Activated CD8-positive, alpha-beta memory T cell treated with anti-CD3 and anti-CD28 coated beads, Interleukin-2, amount 10 ng/mL, durations not matched to agents 7 days and 5 days (primary cell): ENCODE data around the gene MMP7. TPM values are rescaled to one million over a fixed set of nuclear protein-coding genes. Genes with fewer than 3 reads are reported as not detected.

Experiments used
- ATAC-seq: fragments of 150-1000 bp; cut with Tn5 transposase; one replicate; pipeline ENCODE4 v1.10.0; 2021; ENCODE audit warnings: moderate library complexity
- CTCF ChIA-PET: fragments of 350-600 bp; sonication (Branson Sonifier 250); formaldehyde crosslinking; loops from one replicate; lab custom pipeline; 2021; ENCODE audit warnings: antibody characterized with exemption; lab: Charles Lee
- DNase-seq: peaks from one replicate; pipeline ENCODE4 v3.0.0-alpha.2; 2020
- H3K27ac Mint-ChIP-seq: one replicate; pipeline ENCODE4 v1.8.0; 2021; ENCODE audit warnings: mild to moderate bottlenecking, mixed read lengths
- H3K27me3 Mint-ChIP-seq: one replicate; pipeline ENCODE4 v1.8.0; 2021; ENCODE audit warnings: mixed read lengths
- H3K36me3 Mint-ChIP-seq: one replicate; pipeline ENCODE4 v1.8.0; 2021; ENCODE audit warnings: mild to moderate bottlenecking, mixed read lengths
- H3K4me1 Mint-ChIP-seq: one replicate; pipeline ENCODE4 v1.8.0; 2021; ENCODE audit warnings: mixed read lengths
- H3K4me3 Mint-ChIP-seq: one replicate; pipeline ENCODE4 v1.8.0; 2021; ENCODE audit warnings: mild to moderate bottlenecking, moderate library complexity, mixed read lengths
- H3K9me3 Mint-ChIP-seq: one replicate; pipeline ENCODE4 v1.8.0; 2022; ENCODE audit warnings: low read depth, mixed read lengths
- total RNA-seq, 2 experiments: library from RNA; stranded (reverse); gene quantifications; one replicate each; pipeline ENCODE4 v1.2.3, GENCODE V29; 2021

The MMP7 gene
- not detected for total RNA-seq

- no peak for DNase-seq
- CTCF ChIA-PET: no interaction called here
- Mint-ChIP-seq H3K4me3 (no peak within 1 kb of the TSS), H3K27me3 (peaks cover 5% of the 10 kb centered on the region), H3K36me3 (no peaks in the 10 kb centered on the region), H3K4me1 (no peaks in the 10 kb centered on the region), H3K27ac (no peak within 1 kb of the TSS), H3K9me3 (no peaks in the 10 kb centered on the region)
- no peak for ATAC-seq
Observed at GRCh38 chr11:102530558-102530957, at the start of gene MMP7. Gene MMP7, minus strand, starts transcription at chr11:102530747. Its CDS starts 47 bp downstream, at chr11:102530700.

GRCh38 chr11:102577723-102578122 lies 47.2 kb upstream of the MMP7 start:
- Mint-ChIP-seq H3K36me3 (peaks cover 4% of the 10 kb centered on the region), H3K4me3 (no peak overlapping the region), H3K9me3 (no peaks in the 10 kb centered on the region), H3K27me3 (no peaks in the 10 kb centered on the region), H3K4me1 (peaks cover 24% of the 10 kb centered on the region), H3K27ac (no peak overlapping the region)
- DNase-seq: no peak
- CTCF ChIA-PET: no interaction called here
- peak; percentile 23 for ATAC-seq

- Mint-ChIP-seq H3K9me3 (no peaks in the 10 kb centered on the region), H3K36me3 (peaks cover 2% of the 10 kb centered on the region), H3K27me3 (peaks cover under 1% of the 10 kb centered on the region), H3K4me1 (peaks cover 24% of the 10 kb centered on the region), H3K27ac (no peak overlapping the region), H3K4me3 (no peak overlapping the region)
- DNase-seq (no peak), ATAC-seq (peak; percentile 78)
- CTCF ChIA-PET: interaction anchor here (1.3 kb wide), 1 partner anchor 34 kb away, joined by 3 read pairs; no protein-coding TSS in a partner anchor
Observed at GRCh38 chr11:102577182-102577581, 46.6 kb upstream of the MMP7 start.

GRCh38 chr11:102576350-102576749 lies 45.8 kb upstream of the MMP7 start:
- Mint-ChIP-seq H3K27ac (peak overlapping the region; percentile 29), H3K9me3 (no peaks in the 10 kb centered on the region), H3K36me3 (peaks cover 2% of the 10 kb centered on the region), H3K4me1 (peaks cover 24% of the 10 kb centered on the region), H3K4me3 (no peak overlapping the region), H3K27me3 (peaks cover 9% of the 10 kb centered on the region)
- no peak for DNase-seq
- CTCF ChIA-PET: interaction anchor here (0.8 to 1.3 kb wide), 2 partner anchors 12 to 35 kb away, joined by 3 read pairs; no protein-coding TSS in a partner anchor
- no peak for ATAC-seq

GRCh38 chr11:102575012-102575411 lies 44.5 kb upstream of the MMP7 start:
- DNase-seq (no peak), ATAC-seq (no peak)
- CTCF ChIA-PET: no interaction called here
- H3K36me3 Mint-ChIP-seq: peaks cover 2% of the 10 kb centered on the region
- no peak overlapping the region for H3K27ac Mint-ChIP-seq
- no peaks in the 10 kb centered on the region for H3K9me3 Mint-ChIP-seq
- H3K4me1 Mint-ChIP-seq: peaks cover 23% of the 10 kb centered on the region
- no peak overlapping the region for H3K4me3 Mint-ChIP-seq
- peaks cover 9% of the 10 kb centered on the region for H3K27me3 Mint-ChIP-seq

- CTCF ChIA-PET: no interaction called here
Observed at GRCh38 chr11:102573851-102574250, 43.3 kb upstream of the MMP7 start.

GRCh38 chr11:102572554-102573220 lies 42.1 kb upstream of the MMP7 start:
- peaks cover 18% of the 10 kb centered on the region for H3K4me1 Mint-ChIP-seq
- H3K27ac Mint-ChIP-seq: no peak overlapping the region
- peaks cover 11% of the 10 kb centered on the region for H3K36me3 Mint-ChIP-seq
- peaks cover 4% of the 10 kb centered on the region for H3K9me3 Mint-ChIP-seq
- CTCF ChIA-PET: no interaction called here
- no peak for ATAC-seq
- DNase-seq: no peak
- no peak overlapping the region for H3K4me3 Mint-ChIP-seq
- H3K27me3 Mint-ChIP-seq: peaks cover 13% of the 10 kb centered on the region

More at GRCh38 chr11:102573851-102574250, 43.3 kb upstream of the MMP7 start:
- H3K27ac Mint-ChIP-seq: no peak overlapping the region
- H3K36me3 Mint-ChIP-seq: peaks cover 7% of the 10 kb centered on the region
- no peaks in the 10 kb centered on the region for H3K9me3 Mint-ChIP-seq
- no peak for DNase-seq
- peaks cover 13% of the 10 kb centered on the region for H3K27me3 Mint-ChIP-seq
- ATAC-seq: no peak
- no peak overlapping the region for H3K4me3 Mint-ChIP-seq
- H3K4me1 Mint-ChIP-seq: peaks cover 21% of the 10 kb centered on the region

- Mint-ChIP-seq H3K9me3 (peaks cover 8% of the 10 kb centered on the region), H3K36me3 (peaks cover 17% of the 10 kb centered on the region), H3K27me3 (peaks cover 13% of the 10 kb centered on the region), H3K4me1 (peaks cover 3% of the 10 kb centered on the region), H3K4me3 (no peak overlapping the region), H3K27ac (no peak overlapping the region)
- CTCF ChIA-PET: no interaction called here
- no peak for DNase-seq
- no peak for ATAC-seq
Observed at GRCh38 chr11:102568851-102569250, 38.3 kb upstream of the MMP7 start.

GRCh38 chr11:102566112-102566511 lies 35.6 kb upstream of the MMP7 start:
- Mint-ChIP-seq H3K27ac (no peak overlapping the region), H3K4me3 (no peak overlapping the region), H3K27me3 (peaks cover 14% of the 10 kb centered on the region), H3K9me3 (peaks cover 8% of the 10 kb centered on the region), H3K36me3 (peaks cover 19% of the 10 kb centered on the region), H3K4me1 (peaks cover 23% of the 10 kb centered on the region)
- ATAC-seq: no peak
- DNase-seq: no peak
- CTCF ChIA-PET: no interaction called here

- ATAC-seq (peak; percentile 69), DNase-seq (no peak)
- H3K36me3 Mint-ChIP-seq: peaks cover 17% of the 10 kb centered on the region
- H3K4me1 Mint-ChIP-seq: peaks cover 41% of the 10 kb centered on the region
- no peak overlapping the region for H3K27ac Mint-ChIP-seq
- CTCF ChIA-PET: interaction anchor here (0.7 to 2.5 kb wide), 3 partner anchors 12 to 49 kb away, joined by 3 to 6 read pairs (median 3); no protein-coding TSS in a partner anchor
- H3K9me3 Mint-ChIP-seq: peaks cover 8% of the 10 kb centered on the region
- H3K4me3 Mint-ChIP-seq: no peak overlapping the region
- H3K27me3 Mint-ChIP-seq: peaks cover 13% of the 10 kb centered on the region
Observed at GRCh38 chr11:102564110-102564509, 33.6 kb upstream of the MMP7 start.

GRCh38 chr11:102561636-102562035 lies 31.1 kb upstream of the MMP7 start:
- no peak for DNase-seq
- CTCF ChIA-PET: no interaction called here
- no peak for ATAC-seq
- H3K27ac Mint-ChIP-seq: peak overlapping the region; percentile 21
- H3K9me3 Mint-ChIP-seq: no peaks in the 10 kb centered on the region
- peaks cover 16% of the 10 kb centered on the region for H3K27me3 Mint-ChIP-seq
- peaks cover 43% of the 10 kb centered on the region for H3K4me1 Mint-ChIP-seq
- H3K4me3 Mint-ChIP-seq: no peak overlapping the region
- H3K36me3 Mint-ChIP-seq: peaks cover 12% of the 10 kb centered on the region

GRCh38 chr11:102560555-102561011 lies 30.0 kb upstream of the MMP7 start:
- Mint-ChIP-seq H3K27me3 (peaks cover 19% of the 10 kb centered on the region), H3K9me3 (no peaks in the 10 kb centered on the region), H3K36me3 (peaks cover 7% of the 10 kb centered on the region), H3K27ac (peak overlapping the region; percentile 72), H3K4me1 (peaks cover 43% of the 10 kb centered on the region), H3K4me3 (peak overlapping the region; percentile 58)
- ATAC-seq: peak; percentile 68
- DNase-seq: no peak
- CTCF ChIA-PET: interaction anchor here (1.1 kb wide), 2 partner anchors 38 to 170 kb away, joined by 3 to 4 read pairs; no protein-coding TSS in a partner anchor

- H3K4me3 Mint-ChIP-seq: no peak overlapping the region
- CTCF ChIA-PET: interaction anchor here (0.9 to 1.1 kb wide), 5 partner anchors 34 to 217 kb away, joined by 3 to 4 read pairs (median 3); no protein-coding TSS in a partner anchor
- DNase-seq (no peak), ATAC-seq (peak; percentile 54)
- H3K36me3 Mint-ChIP-seq: peaks cover 7% of the 10 kb centered on the region
- H3K9me3 Mint-ChIP-seq: no peaks in the 10 kb centered on the region
- no peak overlapping the region for H3K27ac Mint-ChIP-seq
- peaks cover 19% of the 10 kb centered on the region for H3K27me3 Mint-ChIP-seq
- H3K4me1 Mint-ChIP-seq: peaks cover 43% of the 10 kb centered on the region
Observed at GRCh38 chr11:102559839-102560238, 29.3 kb upstream of the MMP7 start.

- Mint-ChIP-seq H3K4me3 (no peak overlapping the region), H3K4me1 (peaks cover 11% of the 10 kb centered on the region), H3K27ac (no peak overlapping the region), H3K9me3 (no peaks in the 10 kb centered on the region), H3K27me3 (peaks cover 9% of the 10 kb centered on the region), H3K36me3 (peaks cover 5% of the 10 kb centered on the region)
- ATAC-seq (no peak), DNase-seq (no peak)
- CTCF ChIA-PET: interaction anchor here (1.0 to 2.2 kb wide), 2 partner anchors 58 to 164 kb away, joined by 3 to 7 read pairs; no protein-coding TSS in a partner anchor
Observed at GRCh38 chr11:102555091-102555490, 24.5 kb upstream of the MMP7 start.
